GM12891 (cell line): ENCODE results near the gene SRGAP3.

ENCODE experiments used
- PAX5 ChIP-seq: IDR thresholded peaks from 2 replicates; pipeline ENCODE4 v1.6.1; 2011; ENCODE audit warnings: low read length, moderate library complexity, mild to moderate bottlenecking; ENCODE audit not compliant: insufficient read depth, severe bottlenecking
- POLR2A ChIP-seq: IDR thresholded peaks from 2 replicates; pipeline ENCODE4 v1.6.1; 2011; ENCODE audit warnings: low read depth, low read length, control low read depth
- POLR2AphosphoS5 ChIP-seq: IDR thresholded peaks from 2 replicates; pipeline ENCODE4 v1.6.1; 2011; ENCODE audit warnings: low read depth, low read length, control low read depth
- POU2F2 ChIP-seq: IDR thresholded peaks from 2 replicates; pipeline ENCODE4 v1.6.1; 2011; ENCODE audit warnings: low read depth, mild to moderate bottlenecking, control low read depth, low read length, moderate library complexity
- SPI1 ChIP-seq: IDR thresholded peaks from 2 replicates; pipeline ENCODE4 v1.6.1; 2011; ENCODE audit warnings: low read depth, low read length, control low read depth
- TAF1 ChIP-seq: IDR thresholded peaks from 2 replicates; pipeline ENCODE4 v1.6.1; 2011; ENCODE audit warnings: low read depth, low read length, control low read depth

GRCh38 chr3:9012521-9012920 is 236.9 kb downstream of the SRGAP3 start:
- TF ChIP-seq POLR2A = no peak
- no peak for TF ChIP-seq TAF1
- TF ChIP-seq POLR2AphosphoS5 = no peak
- TF ChIP-seq POU2F2 = no peak
- TF ChIP-seq SPI1 = no peak
- TF ChIP-seq PAX5 = no peak
